HG03108 (cell line): ENCODE results near the gene CKB.
"Not testable (repeated sequence)": the region's sequence is repeated elsewhere in the genome, so short reads cannot be mapped to it uniquely, and the experiment has no call there.

ENCODE experiments used
- ATAC-seq: cut with Tn5 transposase; IDR thresholded peaks from one replicate; pipeline ENCODE4 v1.9.1; 2021; ENCODE audit warnings: moderate library complexity; ENCODE audit not compliant: unreplicated experiment

Gene CKB

DNA sequence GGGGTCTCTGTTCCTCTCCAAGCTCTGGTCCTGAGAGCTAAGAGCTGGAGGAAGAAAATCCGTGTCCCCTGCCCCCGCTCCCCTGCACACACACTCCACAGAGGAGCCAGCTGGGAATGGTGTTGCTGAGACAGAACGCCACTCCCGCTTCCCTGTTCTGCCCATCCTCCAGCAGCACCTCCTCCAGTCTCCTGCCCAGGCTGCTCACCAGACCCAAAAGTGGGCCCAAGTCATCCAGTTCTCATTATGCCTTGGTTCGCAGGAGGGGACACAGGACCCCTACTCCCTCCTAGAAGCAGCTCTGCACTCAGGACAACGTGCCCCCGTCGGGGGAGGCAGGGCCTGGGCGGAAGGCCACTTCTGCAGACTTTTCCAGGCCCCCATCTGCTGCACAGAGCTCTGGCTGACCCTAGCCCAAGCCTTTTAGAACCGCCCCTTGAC, 5.5 kb upstream of the CKB start:
- ATAC-seq, result no peak

DNA sequence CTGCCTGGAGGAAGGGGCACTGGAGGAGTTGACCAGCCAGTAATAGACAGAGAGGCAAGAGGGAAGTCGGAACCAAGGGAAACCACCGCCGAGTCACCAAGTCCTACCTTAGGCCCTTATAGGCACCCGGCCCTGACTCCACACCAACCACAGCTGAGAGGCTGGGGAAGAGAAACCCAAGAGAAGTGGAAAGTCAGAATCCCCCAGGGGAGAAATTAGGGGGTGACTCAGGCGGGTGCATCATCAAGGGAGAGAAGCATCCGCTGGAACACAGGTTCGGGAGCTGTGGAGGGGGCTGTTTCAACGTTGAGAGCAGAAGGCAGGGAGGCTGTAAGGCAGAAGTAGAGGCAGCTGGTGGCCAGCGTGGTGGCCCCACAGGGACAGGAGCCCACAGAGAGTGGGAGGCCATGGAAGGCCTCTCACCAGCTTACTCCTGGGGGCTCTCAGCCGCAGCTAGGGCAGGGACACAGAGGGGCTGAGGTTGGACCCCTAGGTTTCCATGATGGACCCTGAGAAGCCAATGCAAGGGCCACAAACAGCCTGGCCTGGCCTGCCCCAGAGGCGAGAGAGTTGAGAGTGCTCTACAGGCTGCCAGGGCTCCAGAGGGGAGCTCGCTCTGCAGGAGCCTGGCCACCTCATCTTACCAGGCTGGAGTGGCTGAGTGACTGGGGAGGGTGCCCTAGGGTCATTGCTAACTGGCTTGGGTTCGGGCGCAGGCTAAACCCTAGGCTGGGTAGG, 4.9 kb upstream of the CKB start:
- ATAC-seq, result peak; percentile 45

DNA sequence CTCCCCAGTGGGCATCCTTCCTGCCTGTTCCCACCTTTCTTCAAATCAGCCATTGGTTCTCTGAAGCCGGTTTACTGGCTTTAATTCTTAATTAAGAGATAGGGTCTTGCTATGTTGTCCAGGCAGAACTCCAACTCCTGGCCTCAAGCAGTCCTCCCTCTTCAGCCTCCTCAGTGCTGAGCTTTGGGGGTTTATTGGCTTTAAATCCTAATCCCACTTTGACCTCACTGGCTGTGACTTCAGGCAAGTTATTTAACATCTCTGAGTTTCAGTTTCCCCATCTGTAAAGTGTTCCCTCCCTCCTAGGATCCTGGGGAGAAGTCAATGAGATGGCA, 4.3 kb upstream of the CKB start:
- ATAC-seq, result no peak

DNA sequence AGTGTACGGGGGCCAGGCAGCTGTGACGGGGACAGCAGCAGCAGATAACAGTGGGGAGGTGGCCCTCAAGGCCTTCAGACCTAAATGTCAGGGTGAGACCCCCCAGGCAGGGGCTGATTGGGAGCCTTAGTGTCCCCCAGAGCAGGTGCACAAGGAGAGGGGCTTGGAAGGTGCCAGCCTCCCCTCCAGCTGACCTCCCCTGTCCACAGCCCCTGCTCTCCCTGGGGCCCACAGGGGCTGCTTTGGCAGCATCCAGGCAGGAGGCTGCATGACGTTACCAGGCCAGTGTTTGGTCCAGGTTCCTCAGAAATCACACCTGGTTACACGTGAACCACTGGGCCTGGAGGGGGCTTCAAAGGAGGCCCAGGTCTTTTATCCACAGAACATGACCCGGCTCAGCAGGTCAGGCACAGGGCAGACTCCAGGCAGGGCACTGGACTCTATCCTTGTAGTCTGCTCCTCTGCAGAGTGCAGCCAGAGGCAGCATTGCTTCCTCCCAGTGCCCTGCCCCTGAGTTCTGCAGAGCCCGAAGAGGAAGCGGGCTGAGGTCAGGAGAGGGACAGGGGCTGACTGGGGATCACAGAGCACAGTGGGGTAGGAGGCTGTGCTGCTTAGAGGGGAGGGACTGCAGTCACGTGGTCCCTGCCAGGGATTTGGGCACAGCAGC, 3.8 kb upstream of the CKB start:
- no peak for ATAC-seq

DNA sequence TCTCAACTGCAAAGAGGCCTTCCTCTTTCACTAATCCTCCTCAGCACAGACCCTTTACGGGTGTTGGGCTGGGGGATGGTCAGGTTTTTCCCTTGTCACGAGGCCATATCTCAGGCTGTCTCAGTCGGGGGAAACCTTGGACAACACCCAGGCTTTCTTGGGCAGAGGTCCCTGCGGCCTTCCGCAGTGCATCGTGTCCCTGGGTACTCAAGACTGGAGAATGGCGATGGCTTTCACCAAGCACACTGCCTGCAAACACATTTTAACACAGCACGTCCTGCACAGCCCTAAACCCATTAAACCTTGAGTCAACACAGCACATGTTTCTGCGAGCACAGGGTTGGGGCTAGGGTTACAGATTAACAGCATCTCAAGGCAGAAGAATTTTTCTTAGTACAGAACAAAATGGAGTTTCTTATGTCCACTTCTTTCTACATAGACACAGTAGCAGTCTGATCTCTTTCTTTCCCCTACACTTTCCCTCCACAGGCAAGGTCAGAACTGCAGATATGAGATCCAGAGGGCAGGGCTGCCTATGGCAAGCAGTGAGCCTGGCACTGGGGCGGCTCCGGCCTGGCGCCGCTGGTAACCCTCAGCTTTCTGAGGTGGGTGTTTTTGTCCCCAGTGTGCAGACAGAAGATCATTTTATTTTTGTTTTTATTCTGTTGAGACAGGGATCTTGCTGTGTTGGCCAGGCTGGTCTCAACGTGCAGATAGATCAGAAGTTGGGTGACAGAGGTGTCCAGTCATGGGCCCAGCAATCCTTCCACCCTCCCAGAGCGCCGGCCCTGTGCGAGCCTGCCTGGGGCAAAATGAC, 3.0 kb upstream of the CKB start:
- not testable (repeated sequence) for ATAC-seq

DNA sequence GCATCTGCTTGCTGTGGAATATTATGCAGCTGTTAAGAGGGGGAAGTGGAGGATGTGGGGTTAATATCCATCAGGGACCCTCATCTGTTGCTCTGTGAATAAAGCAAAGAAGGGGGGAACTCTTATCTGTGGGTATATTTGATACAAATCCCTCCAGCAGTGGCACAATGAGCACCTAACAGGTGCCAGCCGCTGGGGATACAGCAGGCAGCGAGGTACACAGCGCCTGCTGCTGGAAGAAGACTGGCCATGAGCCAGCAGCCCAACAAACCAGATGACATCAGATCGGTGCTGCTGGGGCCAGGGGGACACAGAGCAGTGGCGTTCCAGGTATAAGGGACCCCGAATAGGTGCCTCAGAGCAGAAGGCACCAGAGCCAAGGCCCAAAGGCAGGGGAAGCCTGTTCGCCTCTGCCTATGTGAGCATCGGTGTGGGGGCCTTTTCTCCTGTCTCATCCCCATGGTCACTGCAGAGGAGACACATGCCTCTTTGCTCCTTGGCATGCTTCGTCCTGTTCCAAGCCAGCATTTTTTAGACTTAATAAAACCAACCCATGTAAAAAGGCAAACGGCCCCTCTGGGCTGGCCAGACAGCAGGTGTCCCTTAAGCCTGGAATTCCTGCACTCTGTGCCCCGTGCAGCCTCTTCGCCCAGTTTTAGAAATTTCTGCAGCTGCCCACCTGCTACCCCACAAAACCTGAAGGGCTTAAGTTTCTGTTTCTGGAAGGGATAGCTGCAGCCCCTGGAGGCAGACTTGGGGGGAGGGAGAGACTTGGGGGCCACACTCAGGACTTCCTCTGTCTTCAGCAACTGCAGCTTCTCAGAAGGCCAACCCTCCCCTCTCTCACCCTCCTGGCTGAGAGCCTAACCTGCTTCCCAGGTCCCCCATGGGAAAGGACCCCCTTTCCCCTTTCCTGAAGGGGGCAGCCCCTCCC, 1.6 kb upstream of the CKB start:
- no peak for ATAC-seq

DNA sequence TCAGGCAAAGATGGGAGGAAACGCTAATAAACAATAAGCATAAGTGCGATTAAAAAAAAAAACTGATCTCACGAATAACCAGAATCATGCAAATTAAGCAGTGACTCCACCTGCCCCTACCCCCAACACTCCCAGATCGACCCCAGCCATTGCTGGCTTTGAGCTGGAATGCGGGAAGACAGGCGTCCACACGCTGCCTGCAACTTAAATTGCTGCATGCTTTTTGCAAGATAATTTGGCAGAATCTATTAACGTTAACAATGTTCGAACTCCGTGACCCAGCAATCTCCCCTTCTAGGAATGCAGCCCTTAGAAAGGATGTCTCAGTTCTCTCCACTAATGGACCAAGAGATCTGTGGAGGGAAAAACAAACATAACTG, 935 bp upstream of the CKB start:
- no peak for ATAC-seq

DNA sequence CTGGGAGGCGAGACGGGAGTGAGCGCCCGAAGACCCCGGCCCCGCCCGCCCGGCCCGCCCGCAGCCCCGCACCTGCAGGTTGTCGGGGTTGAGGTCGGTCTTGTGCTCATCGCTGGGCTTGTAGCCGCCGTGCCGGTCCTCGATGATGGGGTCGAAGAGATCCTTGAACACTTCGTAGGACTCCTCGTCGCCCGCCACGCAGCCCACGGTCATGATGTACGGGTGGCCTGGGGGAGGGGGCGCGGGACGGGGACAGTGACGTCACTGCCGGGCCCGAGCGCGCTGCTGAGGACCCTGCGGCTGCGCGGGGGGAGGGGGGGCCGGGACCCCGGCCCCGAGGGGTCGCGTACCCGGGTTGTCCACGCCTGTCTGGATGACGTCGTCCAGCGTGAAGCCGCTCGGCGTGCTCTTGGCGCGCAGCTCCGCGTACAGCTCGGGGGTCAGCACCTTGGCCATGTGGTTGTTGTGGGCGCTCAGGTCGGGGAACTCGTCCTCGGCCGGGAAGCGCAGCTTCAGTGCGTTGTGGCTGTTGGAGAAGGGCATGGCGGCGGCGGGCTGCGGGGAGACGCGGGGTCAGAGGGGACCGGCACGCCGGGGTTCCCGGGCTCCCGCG, 573 bp downstream of the CKB start:
- ATAC-seq, result no peak

DNA sequence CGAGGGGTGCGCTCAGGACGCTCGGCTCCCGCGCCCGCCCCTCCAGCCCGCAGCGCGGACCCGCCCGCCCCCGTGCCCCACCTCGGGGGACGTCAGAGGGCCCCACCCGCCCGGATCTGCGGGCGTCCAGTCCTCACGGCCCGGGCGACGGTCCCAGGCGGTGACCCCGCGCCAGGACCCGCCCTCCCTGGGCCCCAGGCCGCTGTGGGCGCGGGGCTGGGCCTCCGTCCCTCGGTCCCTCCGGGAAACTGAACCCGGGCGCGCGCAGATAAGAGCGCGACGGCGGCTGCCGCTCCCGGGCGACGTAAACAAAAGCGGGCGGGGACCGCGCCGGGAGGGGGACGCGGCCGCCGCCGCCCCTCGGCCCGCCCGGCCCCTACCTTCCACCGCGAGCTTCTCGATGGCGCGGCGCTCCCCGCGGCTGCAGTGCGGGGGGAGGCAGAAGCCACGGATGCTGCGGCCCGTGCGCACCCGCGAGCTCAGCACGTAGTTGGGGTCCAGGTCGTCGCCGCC, 1.1 kb downstream of the CKB start:
- no peak for ATAC-seq

DNA sequence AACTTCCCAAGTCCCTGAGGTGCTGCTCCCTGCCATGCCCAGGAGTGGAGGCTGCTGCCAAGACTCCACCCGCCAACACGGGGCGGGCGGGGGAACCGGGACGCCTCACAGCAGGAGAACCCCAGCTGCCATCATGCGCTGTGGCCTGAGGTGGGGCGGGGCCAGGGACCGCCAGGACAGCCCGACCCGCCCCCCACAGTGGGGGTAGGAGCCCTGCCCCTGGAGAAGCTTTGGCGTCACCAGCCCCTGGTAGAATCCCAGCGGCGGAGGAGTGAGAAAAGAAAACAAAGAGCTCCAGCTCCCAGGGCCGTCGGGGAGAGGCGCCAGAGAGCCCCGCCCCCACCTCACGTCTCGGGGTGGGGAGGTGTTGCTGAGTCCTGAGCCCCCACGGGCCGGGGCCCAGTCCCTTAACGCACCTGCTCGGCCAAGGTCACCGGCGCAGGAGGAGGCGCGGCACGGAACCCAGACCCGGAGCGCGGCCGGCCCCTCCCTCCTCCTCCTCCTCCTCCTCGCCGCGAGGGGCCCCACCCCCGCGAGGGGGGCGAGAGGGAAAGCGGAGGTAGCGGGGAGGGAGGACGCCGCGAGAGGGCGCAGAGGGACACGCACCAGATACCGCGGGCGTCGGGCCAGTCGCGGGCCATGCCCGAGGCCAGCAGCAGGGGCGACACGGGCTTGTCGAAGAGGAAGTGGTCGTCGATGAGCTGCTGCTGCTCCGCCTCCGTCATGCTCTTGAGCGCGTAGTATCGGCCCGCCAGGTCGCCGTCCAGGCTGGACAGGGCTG, 1.8 kb downstream of the CKB start:
- ATAC-seq, result peak; percentile 40

DNA sequence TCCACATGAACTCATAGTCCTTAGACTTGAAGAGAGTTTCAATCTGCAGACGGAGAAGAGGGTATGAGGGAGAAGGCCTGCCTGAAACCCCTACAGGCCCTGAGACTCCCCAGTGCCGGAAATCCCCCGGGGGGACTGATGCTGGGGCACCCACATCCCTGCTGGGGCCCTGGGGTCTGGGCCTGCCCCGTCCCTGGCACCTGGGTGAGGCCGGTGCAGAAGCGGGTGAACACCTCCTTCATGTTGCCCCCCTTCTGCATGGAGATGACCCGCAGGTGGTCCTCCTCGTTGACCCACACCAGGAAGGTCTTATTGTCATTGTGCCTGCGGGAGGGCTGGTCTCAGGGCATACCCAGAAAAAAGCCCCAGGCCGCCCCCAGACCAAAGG, 2.4 kb downstream of the CKB start:
- no peak for ATAC-seq

DNA sequence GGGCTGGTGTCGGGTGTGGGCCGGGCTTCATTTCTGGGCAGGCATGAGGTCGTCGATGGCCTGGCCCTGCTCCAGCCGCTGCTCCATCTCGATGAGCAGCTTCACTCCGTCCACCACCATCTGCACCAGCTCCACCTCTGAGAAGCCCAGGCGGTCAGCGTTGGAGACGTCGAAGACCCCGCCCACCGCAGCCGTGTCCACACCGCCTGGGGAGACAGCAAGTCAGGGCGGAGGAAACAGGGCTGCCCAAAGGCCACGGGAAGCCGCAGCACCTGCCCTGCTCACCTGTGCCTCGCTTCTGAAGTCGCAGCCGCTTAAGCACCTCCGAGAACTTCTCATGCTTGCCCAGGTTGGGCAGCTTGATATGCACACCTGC, 2.8 kb downstream of the CKB start:
- no peak for ATAC-seq

DNA sequence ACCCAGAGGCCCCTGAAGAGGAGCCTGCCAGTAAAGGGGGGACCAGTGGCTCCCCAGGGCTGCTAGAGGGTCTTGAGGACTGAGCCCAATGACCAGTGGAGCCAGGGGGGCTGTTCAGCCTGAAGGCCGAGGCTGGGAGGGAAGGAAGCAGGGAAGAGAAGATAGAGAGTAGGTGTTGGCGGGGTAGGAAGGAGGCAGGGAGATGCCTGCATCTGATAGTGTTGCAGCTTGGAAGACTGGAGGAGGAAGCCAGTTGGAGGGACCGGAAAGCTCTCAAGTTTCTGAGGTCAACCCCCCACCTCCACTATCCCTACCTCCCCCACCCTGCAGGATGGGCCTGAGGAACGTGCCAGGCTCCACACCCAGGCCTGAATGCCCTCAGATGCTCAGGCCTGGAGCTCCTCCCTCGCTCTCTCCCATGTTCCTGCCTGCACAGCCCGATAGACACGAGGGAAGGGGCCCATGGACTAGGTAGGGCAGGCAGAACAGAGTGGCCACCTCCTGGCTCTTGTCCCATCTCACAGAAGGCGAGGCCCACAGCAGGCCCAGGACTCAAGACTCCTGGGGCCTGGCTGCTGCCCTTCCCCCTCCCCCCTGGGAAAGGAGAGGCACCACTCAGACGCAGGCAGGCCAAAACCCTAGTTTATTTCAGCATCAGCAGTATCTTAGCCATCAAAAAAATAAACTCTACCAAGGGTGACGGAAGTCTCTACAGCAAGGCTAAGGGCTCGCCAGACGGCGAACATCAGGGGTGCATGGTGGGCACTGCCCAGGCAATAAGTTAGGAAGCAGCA, 3.4 kb downstream of the CKB start:
- ATAC-seq, result no peak

DNA sequence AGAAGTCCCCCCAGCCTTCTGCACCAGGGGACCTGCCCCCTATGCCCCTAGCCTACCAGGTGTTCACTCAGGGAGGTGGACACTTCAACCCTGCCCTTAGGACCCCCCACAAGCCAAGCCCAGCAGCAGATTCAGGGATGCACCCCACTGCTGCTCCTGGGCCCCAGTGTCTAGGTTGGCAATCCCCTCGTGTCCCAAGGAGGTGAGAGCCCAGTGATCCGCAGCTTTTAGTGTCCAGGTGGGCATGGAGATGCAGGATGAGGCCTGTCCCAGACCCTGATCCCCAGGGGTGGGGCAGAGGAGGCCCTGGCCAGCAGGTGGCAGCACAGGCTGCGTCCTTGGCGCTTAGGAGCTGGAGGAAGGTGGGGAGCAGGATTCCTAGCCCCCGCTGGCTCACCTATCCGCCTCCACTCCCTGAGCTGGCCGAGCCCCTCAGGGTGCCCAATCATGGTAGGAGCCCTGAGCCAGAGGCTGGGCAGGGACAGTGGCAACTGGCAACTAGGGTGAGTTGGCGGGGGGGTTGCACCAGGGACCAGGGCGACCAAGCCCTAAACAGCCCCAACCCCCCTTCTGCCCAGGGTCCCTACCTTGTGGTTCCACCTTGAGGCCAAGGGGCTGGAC, 4.1 kb downstream of the CKB start:
- no peak for ATAC-seq

DNA sequence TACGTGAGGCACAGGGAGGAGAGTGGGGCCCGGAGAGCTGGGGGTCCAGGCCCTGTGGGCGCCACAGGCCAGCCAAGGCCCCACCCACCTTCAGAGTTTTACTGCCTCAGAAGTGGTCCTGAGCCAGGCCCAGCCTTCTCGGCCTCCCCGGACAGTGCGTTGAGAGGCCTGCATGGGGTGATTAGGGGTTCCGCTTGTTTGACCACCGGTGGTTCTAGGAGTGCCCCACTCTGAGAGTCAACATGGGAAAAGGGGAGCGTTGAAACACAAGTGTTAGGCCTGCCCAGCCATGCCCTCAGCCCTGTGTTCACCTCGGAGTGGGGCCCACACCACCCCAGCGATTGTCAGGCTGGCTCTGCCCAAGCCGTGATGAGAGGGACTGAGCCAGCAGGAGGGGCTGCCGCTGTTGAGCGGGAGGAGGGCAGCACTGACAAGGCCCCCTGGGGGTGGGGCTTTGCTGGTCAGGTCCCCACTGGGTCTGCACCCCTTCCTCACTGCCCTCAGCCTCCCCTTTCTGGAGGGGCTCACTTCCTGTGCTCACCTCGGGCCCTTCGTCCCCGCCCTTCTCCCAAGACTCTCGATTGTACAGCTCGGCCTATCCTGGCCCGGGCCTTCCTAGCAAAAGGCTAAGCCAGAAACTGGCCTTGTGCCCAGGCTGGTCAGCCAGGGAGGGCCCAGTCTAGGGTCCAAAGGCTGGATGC, 4.8 kb downstream of the CKB start:
- no peak for ATAC-seq

DNA sequence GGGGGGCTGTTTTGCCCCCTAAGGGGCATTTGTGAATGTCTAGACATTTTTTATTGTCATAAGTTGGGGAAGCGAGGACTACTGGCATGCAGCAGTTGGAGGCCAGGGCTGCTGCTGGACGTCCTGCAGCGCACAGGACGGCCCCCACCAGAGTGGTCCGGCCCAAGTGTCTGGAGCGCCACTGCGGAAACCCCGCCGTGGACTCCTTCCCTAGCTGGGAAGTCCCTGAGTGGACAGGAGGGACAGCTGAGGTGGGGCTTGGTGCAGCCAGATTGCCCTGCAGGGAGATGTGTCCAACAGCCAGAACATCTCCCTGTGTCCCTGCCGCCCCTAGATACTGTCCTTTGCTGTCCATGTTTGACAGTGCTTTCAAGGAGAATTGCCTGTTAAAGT, 5.5 kb downstream of the CKB start:
- ATAC-seq, result no peak

DNA sequence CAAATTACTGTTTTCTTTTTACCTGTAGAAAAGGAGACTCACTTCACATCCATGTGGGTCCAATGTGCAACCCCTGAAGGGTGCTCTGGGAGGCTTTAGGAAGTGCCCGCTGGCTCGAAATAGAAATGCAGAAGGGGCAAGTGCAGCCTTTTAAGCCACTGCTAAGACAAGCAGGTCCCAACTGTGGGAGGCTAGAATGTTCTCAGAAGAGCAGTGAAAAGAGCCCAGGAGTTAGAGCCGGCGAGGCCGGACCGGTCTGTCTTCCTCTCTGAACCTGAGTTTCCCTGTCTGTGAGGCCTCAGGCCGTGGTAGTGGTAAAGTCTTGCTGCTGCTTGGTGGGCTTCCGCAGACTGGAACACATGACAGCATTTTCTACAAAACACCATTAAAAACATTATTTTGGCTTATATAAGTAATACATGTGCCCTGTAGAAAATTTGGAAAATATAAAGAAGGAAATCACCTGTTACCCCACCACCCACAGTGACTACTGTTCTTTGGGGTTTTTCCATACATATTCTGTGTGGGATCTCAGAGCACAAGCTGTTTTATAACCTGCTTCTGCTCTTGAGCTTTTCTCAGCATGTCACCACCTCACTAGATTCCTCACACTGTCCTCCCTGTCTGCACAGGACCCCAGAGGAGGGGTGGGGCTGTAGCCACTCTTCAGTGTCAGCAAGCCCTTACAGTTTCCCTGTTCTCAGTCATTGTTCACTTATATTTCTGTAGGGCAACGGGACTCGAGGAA, 6.0 kb downstream of the CKB start:
- ATAC-seq, result no peak
